Peyer's patch (tissue), 4 donors: ENCODE data around the gene IRF2BP2. TPM values are rescaled to one million over a fixed set of nuclear protein-coding genes. Genes with fewer than 3 reads are reported as not detected.

Source experiments
- DNase-seq, 3 donors: peaks; one replicate each; pipeline ENCODE4 v3.0.0-alpha.2; 2017 to 2019
- H3K27ac ChIP-seq, 4 donors: fragments of 200-600 bp; sonication (generic); one replicate each; pipeline ENCODE4 v1.5.1; 2016 to 2019
- H3K27me3 ChIP-seq, 2 donors: fragments of 200-600 bp; sonication (generic); one replicate each; pipeline ENCODE4 v1.5.1; 2019
- H3K36me3 ChIP-seq, 3 donors: fragments of 200-600 bp; sonication (generic); one replicate each; pipeline ENCODE4 v1.5.1; 2016 to 2019
- H3K4me1 ChIP-seq, 4 donors: fragments of 200-600 bp; sonication (generic); one replicate each; pipeline ENCODE4 v1.5.1; 2016 to 2019
- H3K4me3 ChIP-seq, 4 donors: fragments of 200-600 bp; sonication (generic); 1 replicate in 3 of 4; 2 replicates in 1 of 4; pipeline ENCODE4 v1.5.1; 2016 to 2019; ENCODE audit warnings: mild to moderate bottlenecking in 1 of 4
- H3K9me3 ChIP-seq, 4 donors: fragments of 200-600 bp; sonication (generic); one replicate each; pipeline ENCODE4 v1.5.1; 2016 to 2019; ENCODE audit warnings: mild to moderate bottlenecking in 1 of 4
- POLR2A ChIP-seq, 2 donors: fragments of 450-650 bp; IDR thresholded peaks; one replicate each; pipeline ENCODE4 v1.5.1; 2017; ENCODE audit warnings: antibody characterized with exemption in 2 of 2, mild to moderate bottlenecking in 2 of 2, moderate library complexity in 2 of 2
- total RNA-seq, 4 donors: library from RNA; depleted of rRNA; stranded (reverse); fragments of >200 nt; gene quantifications; one replicate each; pipeline ENCODE4 v1.1.0, GENCODE V29; 2016
- TF ChIP-seq, protein P1 (sequence below), 6 experiments: fragments of 450-650 bp in 4 of 6; fragments of 200-600 bp in 2 of 6; sonication (generic) in 1 of 6; IDR thresholded peaks; one replicate each; pipeline ENCODE4 v1.5.1; 2017 to 2019; ENCODE audit warnings: antibody characterized with exemption in 6 of 6, mild to moderate bottlenecking in 3 of 6, moderate library complexity in 1 of 6

The IRF2BP2 gene
- total RNA-seq, 4 donors from 2014 or later = 73.4 to 99.6 (median 86.5) TPM

- H3K27ac ChIP-seq = peak overlapping the region in 2 of 4 donors; percentile 67 to 72
- H3K9me3 ChIP-seq = no peaks in the 10 kb centered on the region
- H3K36me3 ChIP-seq = no peaks in the 10 kb centered on the region
- H3K27me3 ChIP-seq = no peaks in the 10 kb centered on the region
- H3K4me3 ChIP-seq = no peak overlapping the region
- no peak for DNase-seq
- peaks cover 0 to 6% (median 0%) of the 10 kb centered on the region in 4 donors for H3K4me1 ChIP-seq
- TF ChIP-seq, protein P1, sequence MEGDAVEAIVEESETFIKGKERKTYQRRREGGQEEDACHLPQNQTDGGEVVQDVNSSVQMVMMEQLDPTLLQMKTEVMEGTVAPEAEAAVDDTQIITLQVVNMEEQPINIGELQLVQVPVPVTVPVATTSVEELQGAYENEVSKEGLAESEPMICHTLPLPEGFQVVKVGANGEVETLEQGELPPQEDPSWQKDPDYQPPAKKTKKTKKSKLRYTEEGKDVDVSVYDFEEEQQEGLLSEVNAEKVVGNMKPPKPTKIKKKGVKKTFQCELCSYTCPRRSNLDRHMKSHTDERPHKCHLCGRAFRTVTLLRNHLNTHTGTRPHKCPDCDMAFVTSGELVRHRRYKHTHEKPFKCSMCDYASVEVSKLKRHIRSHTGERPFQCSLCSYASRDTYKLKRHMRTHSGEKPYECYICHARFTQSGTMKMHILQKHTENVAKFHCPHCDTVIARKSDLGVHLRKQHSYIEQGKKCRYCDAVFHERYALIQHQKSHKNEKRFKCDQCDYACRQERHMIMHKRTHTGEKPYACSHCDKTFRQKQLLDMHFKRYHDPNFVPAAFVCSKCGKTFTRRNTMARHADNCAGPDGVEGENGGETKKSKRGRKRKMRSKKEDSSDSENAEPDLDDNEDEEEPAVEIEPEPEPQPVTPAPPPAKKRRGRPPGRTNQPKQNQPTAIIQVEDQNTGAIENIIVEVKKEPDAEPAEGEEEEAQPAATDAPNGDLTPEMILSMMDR (IDR thresholded peaks at IDR 0.05) = no peak
- TF ChIP-seq POLR2A (IDR thresholded peaks at IDR 0.05) = no peak
Observed at GRCh38 chr1:234582681-234583301, 27.2 kb downstream of the IRF2BP2 start.

DNA sequence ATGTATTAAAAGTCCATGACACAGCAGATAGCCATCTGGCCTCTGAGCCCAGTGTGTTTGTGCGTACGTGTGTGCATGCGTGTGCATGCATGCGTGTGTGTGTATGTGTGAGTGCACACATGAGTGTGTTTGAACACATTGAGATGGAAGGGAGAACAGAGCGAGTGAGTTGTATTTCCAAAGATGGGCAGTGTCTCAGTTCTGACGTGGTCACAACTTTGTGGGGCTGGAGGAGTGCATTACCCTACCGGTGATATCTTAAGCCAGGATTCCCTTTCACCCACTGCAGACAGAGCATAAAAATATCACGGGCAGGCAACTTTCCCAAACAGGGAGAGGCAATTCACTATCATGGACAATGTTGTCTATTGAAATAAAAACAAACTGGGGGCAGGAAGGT, 27.8 kb downstream of the IRF2BP2 start:
- TF ChIP-seq, protein P1 (IDR thresholded peaks at IDR 0.05) = no peak
- no peak for TF ChIP-seq POLR2A (IDR thresholded peaks at IDR 0.05)
- Histone ChIP-seq H3K27me3 (no peaks in the 10 kb centered on the region), H3K27ac (peak overlapping the region in 2 of 4 donors; percentile 67 to 72), H3K9me3 (no peaks in the 10 kb centered on the region), H3K4me3 (no peak overlapping the region), H3K4me1 (peaks cover 0 to 6% (median 0%) of the 10 kb centered on the region in 4 donors), H3K36me3 (no peaks in the 10 kb centered on the region)
- DNase-seq = no peak

DNA sequence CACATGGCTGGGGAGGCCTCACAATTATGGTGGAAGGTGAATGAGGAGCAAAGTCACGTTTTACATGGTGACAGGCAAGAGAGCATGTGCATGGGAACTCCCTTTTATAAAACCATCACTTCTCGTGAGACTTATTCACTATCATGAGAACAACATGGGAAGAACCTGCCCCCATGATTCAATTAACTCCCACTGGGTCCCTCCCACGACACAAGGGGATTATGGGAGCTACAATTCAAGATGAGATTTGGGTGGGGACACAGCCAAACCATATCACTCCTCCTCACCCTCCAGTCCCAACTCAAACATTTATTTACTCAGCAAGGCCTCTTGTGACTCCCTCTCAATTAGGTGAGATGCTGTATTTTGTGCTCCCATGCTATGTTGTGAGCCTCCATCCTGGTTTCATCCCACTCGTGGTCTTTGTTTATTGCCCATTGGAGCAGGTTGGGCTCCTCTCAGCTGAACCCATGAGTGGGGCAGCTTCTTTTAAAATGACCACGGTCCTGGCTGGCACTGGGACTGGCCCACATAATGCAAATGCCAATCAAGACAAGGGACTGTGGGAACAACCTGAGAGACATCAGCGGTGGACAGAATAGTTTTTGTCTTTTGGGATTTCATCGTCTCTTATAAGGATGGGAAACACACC, 28.8 kb downstream of the IRF2BP2 start:
- no peak for DNase-seq
- Histone ChIP-seq H3K27ac (peak overlapping the region in 1 of 4 donors; percentile 72), H3K27me3 (no peaks in the 10 kb centered on the region), H3K4me1 (peaks cover 0 to 6% (median 0%) of the 10 kb centered on the region in 4 donors), H3K9me3 (no peaks in the 10 kb centered on the region), H3K36me3 (no peaks in the 10 kb centered on the region), H3K4me3 (no peak overlapping the region)
- TF ChIP-seq, protein P1 (IDR thresholded peaks at IDR 0.05) = no peak
- TF ChIP-seq POLR2A (IDR thresholded peaks at IDR 0.05) = no peak

GRCh38 chr1:234579967-234580366, 30.0 kb downstream of the IRF2BP2 start:
- H3K4me1 ChIP-seq = peaks cover 0 to 4% (median 0%) of the 10 kb centered on the region in 4 donors
- no peaks in the 10 kb centered on the region for H3K9me3 ChIP-seq
- no peak for TF ChIP-seq POLR2A (IDR thresholded peaks at IDR 0.05)
- TF ChIP-seq, protein P1 (IDR thresholded peaks at IDR 0.05) = peak in 3 of 6 experiments; percentile 34 to 46 (median 45)
- no peak for DNase-seq
- no peak overlapping the region for H3K4me3 ChIP-seq
- H3K27ac ChIP-seq = no peak overlapping the region
- no peaks in the 10 kb centered on the region for H3K27me3 ChIP-seq
- H3K36me3 ChIP-seq = no peaks in the 10 kb centered on the region

GRCh38 chr1:234578735-234579134, 31.2 kb downstream of the IRF2BP2 start:
- Histone ChIP-seq H3K4me3 (no peak overlapping the region), H3K36me3 (no peaks in the 10 kb centered on the region), H3K4me1 (no peaks in the 10 kb centered on the region), H3K27me3 (no peaks in the 10 kb centered on the region), H3K9me3 (no peaks in the 10 kb centered on the region), H3K27ac (no peak overlapping the region)
- TF ChIP-seq POLR2A (IDR thresholded peaks at IDR 0.05) = no peak
- TF ChIP-seq, protein P1 (IDR thresholded peaks at IDR 0.05) = no peak
- no peak for DNase-seq
